ENCODE measurements around the gene RING1. TPM values are rescaled to one million over a fixed set of nuclear protein-coding genes. Genes with fewer than 3 reads are reported as not detected.

Gene RING1
- total RNA-seq, 1 donor from 2014 or later: 30.8 TPM

GRCh38 chr6:33248643-33248931, 40.3 kb downstream of the RING1 start:
- Histone ChIP-seq H2AFZ (ENCODE audit: low read depth, low read length) (peak overlapping the region; percentile 83), H3K27ac (ENCODE audit: low read depth, low read length) (peak overlapping the region; percentile 73), H3K4me2 (ENCODE audit: low read length) (peak overlapping the region; percentile 99), H3K4me1 (ENCODE audit: insufficient read depth, low read length) (peaks cover 31% of the 10 kb centered on the region), H4K20me1 (ENCODE audit: insufficient read depth, low read length) (peaks cover 3% of the 10 kb centered on the region), H3K27me3 (ENCODE audit: insufficient read depth, low read length) (no peaks in the 10 kb centered on the region), H3K36me3 (ENCODE audit: insufficient read depth, low read length) (peaks cover 6% of the 10 kb centered on the region), H3K9ac (ENCODE audit: low read length) (peak overlapping the region; percentile 87), H3K79me2 (ENCODE audit: insufficient read depth, low read length) (no peaks in the 10 kb centered on the region), H3K9me3 (ENCODE audit: insufficient read depth, low read depth, low read length) (no peaks in the 10 kb centered on the region), H3K4me3 (ENCODE audit: insufficient read depth, low read depth, low read length) (peak overlapping the region; percentile 68)
- TF ChIP-seq EZH2 (IDR thresholded peaks at IDR 0.05; ENCODE audit: insufficient read depth, low read length) (no peak), CTCF (IDR thresholded peaks at IDR 0.05; ENCODE audit: insufficient read depth, low read depth, low read length) (peak; percentile 9)
- H3K9me3 Mint-ChIP-seq (ENCODE audit: unreplicated experiment): peaks cover 4% of the 10 kb centered on the region
- H3K36me3 Mint-ChIP-seq (ENCODE audit: low read depth, unreplicated experiment): peaks cover 8% of the 10 kb centered on the region
- H3K27ac Mint-ChIP-seq (ENCODE audit: unreplicated experiment): peak overlapping the region; percentile 77
- FAIRE-seq (no peak), DNase-seq (ENCODE audit: low read depth) (peak; percentile 25)
- H3K4me3 Mint-ChIP-seq (ENCODE audit: unreplicated experiment): peak overlapping the region; percentile 84
- H3K4me1 Mint-ChIP-seq (ENCODE audit: low read depth, unreplicated experiment): peaks cover 26% of the 10 kb centered on the region
- peaks cover 3% of the 10 kb centered on the region for H3K27me3 Mint-ChIP-seq (ENCODE audit: low read depth, unreplicated experiment)

DNA sequence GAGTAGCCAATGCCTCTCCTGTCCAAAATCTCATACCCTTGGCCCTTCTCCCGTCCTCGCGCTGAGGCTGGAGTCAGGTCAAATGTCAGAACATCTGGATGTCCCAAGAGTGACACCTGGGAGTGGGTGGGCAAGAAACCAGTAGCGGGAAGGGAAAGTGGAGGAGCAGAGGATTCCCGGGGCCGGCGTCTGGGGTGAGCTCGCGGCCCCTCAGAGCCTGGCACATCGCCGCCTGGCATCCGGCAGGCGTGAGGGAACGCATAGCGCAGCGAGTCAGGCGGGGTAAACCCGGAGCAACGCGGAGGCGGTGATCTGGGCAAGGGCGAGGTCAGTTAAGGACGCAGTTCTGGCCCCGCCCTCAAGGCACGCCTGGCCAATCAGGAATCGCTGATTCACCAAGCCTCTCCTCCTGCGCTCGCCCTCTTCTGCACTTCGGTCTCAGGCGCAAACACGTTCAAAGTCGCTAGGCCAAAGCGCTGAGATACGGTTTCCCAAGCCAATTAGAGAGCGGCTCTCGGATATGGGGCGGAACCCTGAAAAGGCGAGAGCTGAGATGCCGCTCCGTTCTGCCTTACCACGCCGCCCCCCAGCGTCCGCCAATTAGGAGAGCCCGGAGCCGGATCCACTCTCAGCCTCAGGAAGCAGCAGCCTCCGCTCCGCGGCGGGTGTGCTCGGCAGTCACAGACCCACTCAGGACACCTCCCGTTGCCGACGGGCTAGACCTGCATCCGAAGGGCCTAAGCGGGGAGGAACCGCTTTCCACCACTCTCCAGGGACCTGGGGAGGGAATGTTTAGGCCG, 40.8 kb downstream of the RING1 start:
- peak overlapping the region; percentile 88 for H3K9ac ChIP-seq (ENCODE audit: low read length)
- TF ChIP-seq CTCF (IDR thresholded peaks at IDR 0.05; ENCODE audit: insufficient read depth, low read depth, low read length) (no peak), EZH2 (IDR thresholded peaks at IDR 0.05; ENCODE audit: insufficient read depth, low read length) (no peak)
- H3K36me3 ChIP-seq (ENCODE audit: insufficient read depth, low read length): peaks cover 6% of the 10 kb centered on the region
- peaks cover 31% of the 10 kb centered on the region for H3K4me1 ChIP-seq (ENCODE audit: insufficient read depth, low read length)
- peaks cover 4% of the 10 kb centered on the region for H3K9me3 Mint-ChIP-seq (ENCODE audit: unreplicated experiment)
- H4K20me1 ChIP-seq (ENCODE audit: insufficient read depth, low read length): peaks cover 3% of the 10 kb centered on the region
- peak overlapping the region; percentile 99 for H3K4me2 ChIP-seq (ENCODE audit: low read length)
- H3K27me3 Mint-ChIP-seq (ENCODE audit: low read depth, unreplicated experiment): peaks cover 3% of the 10 kb centered on the region
- H3K36me3 Mint-ChIP-seq (ENCODE audit: low read depth, unreplicated experiment): peaks cover 8% of the 10 kb centered on the region
- H3K4me3 Mint-ChIP-seq (ENCODE audit: unreplicated experiment): peak overlapping the region; percentile 84
- FAIRE-seq: peak; percentile 49
- DNase-seq (ENCODE audit: low read depth): peak; percentile 98
- peak overlapping the region; percentile 89 for H3K27ac Mint-ChIP-seq (ENCODE audit: unreplicated experiment)
- H3K27ac ChIP-seq (ENCODE audit: low read depth, low read length): peak overlapping the region; percentile 83
- H2AFZ ChIP-seq (ENCODE audit: low read depth, low read length): peak overlapping the region; percentile 83
- peaks cover 26% of the 10 kb centered on the region for H3K4me1 Mint-ChIP-seq (ENCODE audit: low read depth, unreplicated experiment)
- no peaks in the 10 kb centered on the region for H3K79me2 ChIP-seq (ENCODE audit: insufficient read depth, low read length)
- no peaks in the 10 kb centered on the region for H3K9me3 ChIP-seq (ENCODE audit: insufficient read depth, low read depth, low read length)
- H3K4me3 ChIP-seq (ENCODE audit: insufficient read depth, low read depth, low read length): peak overlapping the region; percentile 68
- H3K27me3 ChIP-seq (ENCODE audit: insufficient read depth, low read length): no peaks in the 10 kb centered on the region

Data from astrocyte (in vitro differentiated cells and primary cell).